ENCODE measurements around the gene CCDC43.
A peak's percentile ranks its signal among the peaks of the same experiment; 100 is the strongest.
"Not testable (repeated sequence)": the region's sequence is repeated elsewhere in the genome, so short reads cannot be mapped to it uniquely, and the experiment has no call there.

CCDC43 gene, protein sequence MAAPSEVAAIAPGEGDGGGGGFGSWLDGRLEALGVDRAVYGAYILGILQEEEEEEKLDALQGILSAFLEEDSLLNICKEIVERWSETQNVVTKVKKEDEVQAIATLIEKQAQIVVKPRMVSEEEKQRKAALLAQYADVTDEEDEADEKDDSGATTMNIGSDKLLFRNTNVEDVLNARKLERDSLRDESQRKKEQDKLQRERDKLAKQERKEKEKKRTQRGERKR

DNA sequence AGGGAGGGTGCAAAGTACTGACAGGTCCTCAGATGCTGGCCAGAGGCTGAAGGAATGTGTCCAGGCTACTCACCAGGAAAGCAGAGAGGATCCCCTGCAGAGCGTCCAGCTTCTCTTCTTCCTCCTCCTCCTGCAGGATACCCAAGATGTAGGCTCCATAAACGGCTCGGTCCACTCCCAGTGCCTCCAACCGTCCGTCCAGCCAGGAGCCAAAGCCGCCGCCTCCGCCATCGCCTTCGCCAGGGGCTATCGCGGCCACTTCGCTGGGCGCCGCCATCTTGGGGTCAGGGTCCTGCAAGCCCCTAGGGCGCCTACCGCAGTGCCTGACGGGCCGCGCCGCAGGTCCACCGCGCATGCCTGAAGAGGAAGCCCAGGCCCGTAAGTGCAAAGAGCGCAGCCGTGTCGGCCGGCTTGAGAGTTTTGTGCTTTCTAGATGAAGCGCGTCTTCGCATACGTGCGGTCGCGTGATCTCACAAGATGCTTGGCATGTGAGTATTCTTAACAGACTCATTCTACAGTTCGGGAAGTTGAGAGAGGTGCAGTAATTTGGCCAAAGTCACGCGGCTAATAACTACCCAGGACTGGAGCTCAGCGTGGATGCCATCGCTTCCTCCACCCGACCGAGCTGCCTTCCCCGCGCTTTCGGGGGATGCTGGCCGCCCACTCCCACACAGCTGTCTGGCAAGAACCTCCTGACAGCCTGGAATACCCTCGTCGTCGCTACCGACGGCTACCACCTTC, at the start of gene CCDC43:
TSS of gene CCDC43 (minus strand) at position 300 of the 741 bp plus-strand sequence. CDS start at position 277, 23 bp downstream.
- DNase-seq: peak in 1 of 2 experiments; percentile 49

DNA sequence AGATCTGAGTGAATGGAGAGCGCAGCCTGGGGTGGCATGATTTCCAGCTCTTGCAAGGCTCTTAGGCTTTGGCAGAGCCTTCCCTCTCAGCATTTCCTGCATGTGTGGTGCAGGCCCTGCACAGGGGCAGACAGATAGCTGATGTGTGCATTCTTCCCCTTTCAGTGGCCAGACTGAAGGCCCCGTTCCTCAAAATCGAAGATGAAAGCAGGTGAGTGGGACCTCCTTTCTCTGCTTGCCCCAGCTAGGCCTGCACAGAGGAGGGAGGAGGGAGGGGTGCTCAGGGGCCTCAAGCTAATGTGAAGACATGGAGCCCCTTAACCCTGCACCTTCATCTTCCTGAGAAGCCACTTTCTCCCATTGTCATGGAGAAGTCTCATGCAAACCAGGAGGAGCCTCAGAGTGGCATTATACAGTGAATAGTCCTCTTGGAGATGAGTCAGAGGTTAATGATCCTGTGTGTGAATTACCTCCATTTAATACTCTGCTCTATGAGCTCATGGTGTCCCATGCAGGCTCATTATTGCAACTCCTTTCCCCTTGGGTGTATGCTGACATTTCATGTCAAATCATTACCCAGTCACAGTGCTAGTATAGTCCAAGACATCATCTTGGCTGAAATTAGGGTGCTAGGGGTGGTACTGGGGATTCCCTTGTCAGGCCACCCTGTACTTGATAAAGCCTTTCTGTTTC, 48.8 kb upstream of the CCDC43 start:
- DNase-seq: no peak

DNA sequence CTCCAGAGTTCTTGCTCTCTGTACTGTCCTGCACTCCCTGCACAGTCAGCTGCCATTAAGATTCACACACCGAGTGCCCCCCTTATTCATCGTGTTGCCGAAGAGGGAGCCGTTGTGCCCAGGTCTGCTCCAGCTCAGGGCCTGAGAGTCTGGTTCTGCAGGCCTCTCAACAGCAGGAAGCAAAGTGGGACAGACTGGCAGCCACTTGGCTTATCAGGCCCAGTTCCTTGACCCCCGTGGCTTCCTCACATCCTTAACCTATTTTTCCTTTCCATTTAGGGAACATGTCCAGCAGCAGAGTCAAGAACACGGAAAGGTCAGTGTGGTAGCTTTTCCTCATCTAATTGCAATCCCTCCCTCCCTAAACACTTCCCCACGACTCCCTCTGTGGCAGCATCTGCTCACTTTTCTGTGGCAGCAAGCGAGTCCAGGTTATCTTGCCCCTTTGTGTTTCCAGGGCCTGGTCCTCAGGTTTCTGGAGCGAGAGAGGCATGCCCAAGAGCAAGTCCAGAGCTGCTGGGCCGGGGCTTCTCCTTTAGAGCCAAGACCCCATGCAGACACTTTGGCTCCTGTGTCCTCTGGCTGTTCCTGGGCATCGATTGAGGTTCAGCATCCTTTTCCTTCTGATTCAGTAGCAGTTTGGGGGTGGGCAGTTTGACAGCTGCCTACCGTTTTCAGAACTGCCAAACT, 47.1 kb upstream of the CCDC43 start:
- DNase-seq: peak in 1 of 2 experiments; percentile 62

DNA sequence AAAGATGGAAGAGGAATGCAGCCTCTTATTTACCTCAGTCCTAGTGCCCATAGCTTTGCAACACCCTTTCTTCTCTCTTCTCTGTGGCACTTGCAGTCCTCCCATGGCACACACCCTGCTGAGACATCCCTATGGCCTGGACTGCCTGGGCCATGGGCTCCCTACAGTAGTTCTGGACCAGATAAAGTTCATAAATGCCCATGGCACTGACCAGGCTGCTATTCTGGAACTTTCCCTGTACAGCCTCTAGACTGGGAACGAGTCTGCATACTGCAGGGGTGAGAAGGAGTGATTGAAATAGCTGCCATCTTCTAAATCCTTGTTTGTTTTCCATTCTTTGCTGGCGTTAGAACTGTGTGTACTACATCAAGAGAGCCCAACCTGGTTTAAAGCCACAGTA, 44.7 kb upstream of the CCDC43 start:
- DNase-seq: no peak

DNA sequence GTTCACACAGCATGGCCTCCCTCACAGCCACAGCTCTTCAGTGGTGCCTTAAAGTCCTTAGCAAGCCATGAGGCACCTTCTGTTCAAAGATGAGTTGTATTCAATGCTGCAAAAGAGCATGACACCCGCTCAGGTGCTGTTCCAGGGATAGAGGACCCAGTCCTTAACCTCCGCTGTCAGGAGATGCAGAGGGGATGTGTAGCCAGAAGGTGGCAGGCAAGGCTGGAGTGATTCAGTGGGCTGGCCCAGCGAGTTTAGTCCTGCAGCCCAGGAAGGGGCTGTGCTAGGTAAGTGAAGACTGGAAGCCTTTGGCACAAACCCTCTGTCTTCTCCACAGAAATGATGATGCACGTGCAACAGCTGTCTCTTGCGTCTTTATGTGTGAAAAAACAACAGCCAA, 44.2 kb upstream of the CCDC43 start:
- peak in 1 of 2 experiments; percentile 31 for DNase-seq

DNA sequence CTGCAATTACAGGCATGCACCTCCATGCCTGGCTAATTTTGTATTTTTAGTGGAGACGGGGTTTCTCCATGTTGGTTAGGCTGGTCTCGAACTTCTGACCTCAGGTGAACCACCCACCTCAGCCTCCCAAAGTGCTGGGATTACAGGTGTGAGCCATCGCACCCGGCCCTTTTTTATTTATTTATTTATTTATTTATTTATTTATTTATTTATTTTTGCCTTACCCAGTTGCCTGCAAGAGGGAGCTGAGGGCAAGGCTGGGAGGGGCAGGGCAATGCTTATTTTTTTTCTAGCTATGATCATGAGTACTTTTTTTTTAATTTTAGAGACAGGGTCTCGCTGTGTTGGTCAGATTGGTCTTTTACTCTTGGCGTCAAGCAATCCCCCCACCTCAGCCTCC, 36.5 kb upstream of the CCDC43 start:
- not testable (repeated sequence) for DNase-seq

DNA sequence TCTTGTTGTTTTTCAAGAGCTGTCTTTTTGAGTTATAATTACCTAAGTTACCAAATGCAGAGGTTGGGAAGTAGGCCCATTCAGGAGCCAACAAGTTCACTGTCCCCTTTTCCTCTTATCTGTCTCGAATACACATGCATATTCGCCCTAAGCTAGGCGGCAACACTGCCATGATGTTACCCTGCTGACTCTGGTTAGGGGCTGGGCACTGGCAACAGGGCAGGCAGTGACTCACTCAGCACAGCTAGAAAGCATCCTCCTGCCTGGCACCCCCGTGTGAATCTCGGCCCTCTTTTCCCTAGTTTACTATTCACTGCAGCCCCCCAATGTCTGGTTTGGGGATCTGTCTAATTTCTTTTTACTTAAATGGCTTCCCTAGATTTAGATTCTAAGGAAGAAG, 32.7 kb upstream of the CCDC43 start:
- DNase-seq: no peak

DNA sequence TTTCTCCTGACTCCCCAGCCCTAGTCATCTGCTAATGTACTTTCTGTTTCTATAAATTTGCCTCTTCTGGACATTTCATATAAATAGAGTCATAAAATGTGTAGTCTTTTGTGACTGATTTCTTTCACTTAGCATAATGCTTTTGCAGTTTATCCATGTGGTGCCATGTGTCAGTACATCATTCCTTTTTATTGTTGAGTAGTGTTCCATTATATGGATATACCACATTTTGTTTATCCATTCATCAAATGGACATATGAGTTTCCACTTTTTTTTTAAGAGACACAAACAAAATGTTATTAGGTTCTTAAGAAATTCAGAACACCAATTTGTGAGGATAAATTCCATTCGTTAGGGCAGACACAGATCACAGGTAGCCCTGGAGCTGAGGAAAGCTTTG, 29.9 kb upstream of the CCDC43 start:
- DNase-seq: no peak

DNA sequence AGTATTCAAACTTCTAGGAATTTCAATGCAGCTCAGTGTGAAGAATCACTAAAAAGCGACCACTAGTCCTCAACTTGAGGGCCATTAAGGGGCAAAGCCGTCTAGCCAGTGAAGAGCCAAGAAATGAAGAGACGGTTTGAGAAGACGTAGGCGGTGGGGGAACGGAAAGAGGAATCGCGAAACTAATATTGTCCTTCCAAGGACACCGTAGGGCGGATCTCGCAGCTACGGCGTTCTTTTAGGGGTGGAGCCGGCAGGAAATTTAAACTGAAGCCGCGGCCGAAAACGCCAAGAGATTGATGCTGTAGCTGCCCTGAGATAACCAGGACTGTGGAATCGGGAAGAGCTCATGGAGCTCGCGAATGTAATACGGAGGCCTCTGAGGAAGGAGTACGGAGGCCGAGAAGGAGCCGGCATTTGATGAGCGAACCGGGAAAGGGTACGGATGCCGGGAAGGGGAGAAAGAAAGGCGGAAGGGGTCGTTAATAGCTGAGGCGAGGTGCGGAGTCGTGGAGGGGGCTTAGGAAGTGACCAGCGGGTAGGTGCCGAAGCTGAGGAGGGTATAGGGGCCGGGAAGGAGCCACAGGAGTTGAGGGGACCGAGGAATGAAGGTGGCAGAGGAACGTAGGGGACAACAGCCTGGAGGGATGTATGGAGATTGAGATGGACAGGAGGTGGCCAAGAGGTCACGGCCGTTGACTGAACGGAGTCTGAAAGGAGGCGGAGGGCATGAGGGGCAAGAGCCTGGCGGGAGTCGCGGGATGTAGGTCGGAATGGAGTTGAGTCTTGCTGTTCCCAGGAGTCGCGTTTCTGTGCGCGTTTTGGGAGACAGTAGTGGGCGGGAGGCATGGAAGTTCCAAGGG, 19.1 kb upstream of the CCDC43 start, which contains the start of gene DBF4B:
TSS of gene DBF4B (plus strand) at position 265 of the 863 bp plus-strand sequence. CDS start at position 421, 156 bp downstream.
- peak in 1 of 2 experiments; percentile 34 for DNase-seq

DNA sequence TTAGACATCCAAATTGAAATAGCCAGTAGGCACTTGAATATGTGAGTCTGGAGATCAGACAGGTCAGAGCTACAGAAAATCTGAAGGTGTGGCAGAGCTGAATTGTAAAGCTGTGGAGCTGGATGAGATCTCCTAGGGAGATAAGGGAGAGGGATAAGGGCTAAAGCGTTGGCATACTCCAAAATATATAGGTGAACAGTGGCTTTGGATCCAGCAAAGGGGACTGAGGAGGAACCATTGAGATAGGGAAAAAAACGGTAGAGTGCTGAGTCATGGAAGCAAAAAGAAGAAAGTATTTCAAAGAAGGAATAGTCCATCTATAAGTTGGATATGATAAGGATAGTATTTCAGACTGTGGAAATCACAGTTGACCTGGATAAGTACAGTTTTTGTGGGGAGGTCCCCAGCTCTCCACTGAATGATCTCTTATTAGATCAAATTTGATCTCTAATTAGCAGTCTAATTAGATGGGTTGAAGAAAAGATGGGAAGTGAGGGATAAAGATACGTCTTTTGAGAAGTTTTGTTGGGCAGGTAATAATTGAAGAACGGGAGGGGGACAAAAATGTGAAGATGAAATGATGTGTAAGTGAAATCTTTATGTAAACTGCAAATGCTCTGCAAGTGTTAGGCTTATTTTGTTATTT, 18.3 kb upstream of the CCDC43 start:
- no peak for DNase-seq

DNA sequence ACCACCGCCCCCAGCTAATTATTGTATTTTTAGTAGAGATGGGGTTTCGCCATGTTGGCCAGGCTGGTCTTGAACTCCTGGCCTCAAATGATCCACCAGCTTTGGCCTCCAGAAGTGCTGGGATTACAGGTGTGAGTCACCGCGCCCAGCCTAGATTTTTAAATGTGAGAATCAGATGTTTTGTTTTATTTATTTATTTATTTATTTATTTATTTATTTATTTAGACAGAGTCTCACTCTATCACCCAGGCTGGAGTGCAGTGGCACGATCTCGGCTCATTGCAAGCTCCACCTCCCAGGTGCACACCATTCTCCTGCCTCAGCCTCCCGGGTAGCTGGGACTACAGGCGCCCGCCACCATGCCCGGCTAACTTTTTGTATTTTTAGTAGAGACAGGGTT, 10.7 kb upstream of the CCDC43 start:
- DNase-seq: not testable (repeated sequence)

DNA sequence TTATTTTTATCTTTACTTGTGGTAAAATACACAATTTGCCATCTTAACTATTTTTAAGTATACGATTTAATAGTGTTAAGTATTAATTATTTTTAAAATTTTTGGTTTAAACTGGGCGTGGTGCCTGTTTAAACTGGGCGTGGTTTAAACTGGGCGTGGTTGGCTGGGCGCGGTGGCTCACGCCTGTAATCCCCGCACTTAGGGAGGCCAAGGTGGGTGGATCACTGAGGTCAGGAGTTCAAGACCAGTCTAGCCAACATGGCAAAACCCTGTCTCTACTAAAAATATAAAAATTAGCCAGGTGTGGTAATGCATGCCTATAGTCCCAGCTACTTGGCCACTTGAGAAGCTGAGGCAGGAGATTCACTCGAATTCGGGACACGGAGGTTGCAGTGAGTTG, 4.0 kb upstream of the CCDC43 start:
- no peak for DNase-seq

DNA sequence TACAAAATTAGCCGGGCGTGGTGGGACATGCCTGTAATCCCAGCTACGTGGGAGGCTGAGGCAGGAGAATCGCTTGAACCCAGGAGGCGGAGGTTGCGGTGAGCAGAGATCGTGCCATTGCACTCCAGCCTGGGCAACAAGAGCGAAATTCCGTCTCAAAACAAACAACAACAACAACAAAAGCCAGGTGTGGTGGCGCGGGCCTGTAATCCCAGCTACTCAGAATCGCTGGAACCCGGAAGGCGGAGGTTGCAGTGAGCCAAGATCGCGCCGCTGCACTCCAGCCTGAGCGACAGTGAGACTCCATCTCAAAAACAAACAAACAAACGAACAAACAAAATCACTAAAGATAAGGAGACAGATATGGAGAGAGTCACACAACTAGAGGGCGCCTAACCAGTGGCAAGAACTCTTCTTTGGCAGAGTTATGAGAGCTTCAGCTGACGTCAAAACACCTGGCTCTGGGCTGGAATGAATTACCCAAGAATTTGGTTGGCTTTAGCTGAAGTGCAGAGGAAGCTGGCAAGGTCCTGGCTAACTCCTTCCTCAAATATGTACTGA, 1.2 kb upstream of the CCDC43 start:
- DNase-seq: not testable (repeated sequence)

DNA sequence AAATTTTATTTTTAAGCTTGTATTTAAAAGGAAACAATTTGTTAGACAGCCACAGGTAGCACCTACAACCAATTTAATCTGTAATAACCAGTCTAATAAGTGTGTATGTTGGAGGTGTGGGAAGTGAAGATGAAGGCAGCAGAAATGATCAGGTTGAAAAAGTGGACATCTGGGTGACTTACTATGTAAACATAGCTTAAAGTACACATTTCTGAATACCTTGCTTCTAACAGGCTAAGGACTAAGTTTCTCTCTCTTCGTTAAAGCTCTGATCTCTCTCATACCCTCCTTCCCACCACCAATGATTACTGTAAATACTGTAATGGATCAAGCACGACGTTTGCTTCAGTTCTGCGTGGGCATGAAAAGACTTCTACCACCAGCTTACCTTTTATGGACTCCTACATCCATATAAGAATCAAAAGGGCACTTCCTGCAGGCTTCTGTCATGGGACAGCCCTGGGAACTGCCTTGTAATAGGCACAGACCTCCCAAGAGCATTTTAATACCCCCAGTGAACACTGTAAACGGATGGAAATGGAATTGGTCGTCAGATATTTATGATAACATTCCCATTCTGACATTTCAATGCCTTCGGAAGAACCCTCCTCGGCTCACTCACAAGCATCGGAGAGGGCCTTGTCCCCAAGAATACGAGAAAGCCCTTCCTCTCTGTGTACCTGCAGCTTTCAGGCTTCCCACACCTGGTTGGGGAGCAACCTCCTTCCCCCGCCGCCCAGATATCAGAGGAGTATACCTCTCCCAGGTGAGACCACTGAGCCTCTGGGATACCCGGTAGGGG, 700 bp downstream of the CCDC43 start:
- no peak for DNase-seq

DNA sequence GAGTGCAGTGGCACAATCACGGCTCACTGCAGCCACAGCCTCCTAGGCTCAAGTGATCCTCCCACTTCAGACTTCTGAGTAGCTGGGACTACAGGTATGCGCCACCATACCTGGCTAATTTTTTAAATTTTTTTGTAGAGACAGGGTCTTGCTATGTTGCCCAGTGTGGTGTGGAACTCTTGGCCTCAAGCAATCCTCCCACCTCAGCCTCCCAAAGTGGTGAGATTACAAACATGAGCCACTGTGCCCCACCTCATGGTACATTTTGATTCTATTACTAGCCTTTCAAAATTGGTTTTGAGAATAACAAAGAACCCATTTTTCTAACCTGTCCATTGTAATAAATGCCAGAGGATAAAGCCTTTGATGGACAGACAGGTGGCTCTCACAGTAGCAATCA, 1.4 kb downstream of the CCDC43 start:
- no peak for DNase-seq

DNA sequence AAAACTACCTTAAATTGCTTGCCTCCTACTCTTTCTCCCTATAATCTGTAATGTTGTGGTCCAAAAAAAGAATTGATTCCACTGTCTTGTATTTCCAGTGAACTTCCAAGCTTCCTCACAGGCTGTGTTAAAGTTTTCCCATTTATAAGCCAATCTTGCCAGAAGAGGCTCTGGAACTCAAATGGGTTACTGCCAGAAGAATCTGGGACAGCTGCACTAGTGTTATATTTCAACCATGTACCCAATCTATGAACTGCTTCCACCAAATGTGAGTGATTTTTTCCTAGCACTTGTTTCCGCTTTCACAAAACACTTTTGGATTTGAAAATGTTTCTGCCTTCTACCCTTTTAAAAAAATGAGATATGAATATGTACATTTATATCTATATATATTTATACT, 1.8 kb downstream of the CCDC43 start:
- DNase-seq: no peak

DNA sequence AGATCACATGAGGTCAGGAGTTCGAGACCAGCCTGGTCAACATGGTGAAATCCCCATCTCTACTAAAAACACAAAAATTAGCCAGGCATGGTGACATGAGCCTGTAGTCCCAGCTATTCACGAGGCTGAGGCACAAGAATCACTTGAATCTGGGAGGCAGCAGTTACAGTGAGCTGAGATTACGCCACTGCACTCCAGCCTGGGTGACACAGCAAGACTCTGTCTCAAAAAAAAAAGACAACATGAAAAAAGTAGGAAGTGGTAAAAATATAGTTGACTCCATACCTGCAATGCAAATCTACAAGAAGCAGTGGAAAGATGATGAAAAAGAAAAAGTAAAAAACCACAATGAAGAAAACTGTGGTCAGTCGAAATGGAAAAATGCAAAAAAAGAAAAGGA, 6.3 kb downstream of the CCDC43 start:
- not testable (repeated sequence) for DNase-seq

DNA sequence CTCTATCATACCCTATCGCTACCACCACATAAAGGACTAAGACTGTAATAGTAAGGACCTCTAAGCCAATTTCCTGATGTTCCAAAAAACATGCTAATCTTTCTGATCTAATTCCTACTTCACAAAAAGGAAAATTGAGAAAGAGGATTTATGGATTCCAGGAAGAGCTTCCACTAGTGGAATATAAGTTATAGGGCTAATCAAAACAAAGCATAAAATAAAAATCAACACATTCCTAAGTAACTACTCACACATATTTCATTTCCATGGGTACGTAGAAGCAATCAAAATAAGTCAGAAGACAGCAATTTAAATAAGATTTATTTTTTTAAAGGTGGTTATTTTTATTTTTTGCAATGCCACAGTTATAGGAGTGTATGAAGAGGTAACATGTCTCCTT, 12.4 kb downstream of the CCDC43 start:
- no peak for DNase-seq

DNA sequence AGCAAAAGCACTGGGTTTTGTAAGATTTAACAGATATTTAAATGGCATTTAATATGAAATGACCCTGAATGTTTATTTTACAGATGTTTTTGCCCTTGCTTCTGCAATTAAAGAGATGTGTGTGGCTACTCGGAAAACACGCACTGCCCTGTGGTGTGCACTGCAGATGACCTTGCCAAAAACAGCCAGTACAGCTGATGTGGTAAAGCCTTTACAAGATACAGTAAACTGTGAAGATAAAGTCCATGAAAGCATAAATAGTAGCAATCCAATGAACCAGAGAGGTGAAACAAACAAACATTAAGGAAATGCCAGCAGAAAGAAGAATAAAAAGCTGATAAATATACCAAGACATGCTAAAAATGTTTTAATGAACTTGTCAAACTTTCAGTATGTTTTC, 15.7 kb downstream of the CCDC43 start:
- no peak for DNase-seq

DNA sequence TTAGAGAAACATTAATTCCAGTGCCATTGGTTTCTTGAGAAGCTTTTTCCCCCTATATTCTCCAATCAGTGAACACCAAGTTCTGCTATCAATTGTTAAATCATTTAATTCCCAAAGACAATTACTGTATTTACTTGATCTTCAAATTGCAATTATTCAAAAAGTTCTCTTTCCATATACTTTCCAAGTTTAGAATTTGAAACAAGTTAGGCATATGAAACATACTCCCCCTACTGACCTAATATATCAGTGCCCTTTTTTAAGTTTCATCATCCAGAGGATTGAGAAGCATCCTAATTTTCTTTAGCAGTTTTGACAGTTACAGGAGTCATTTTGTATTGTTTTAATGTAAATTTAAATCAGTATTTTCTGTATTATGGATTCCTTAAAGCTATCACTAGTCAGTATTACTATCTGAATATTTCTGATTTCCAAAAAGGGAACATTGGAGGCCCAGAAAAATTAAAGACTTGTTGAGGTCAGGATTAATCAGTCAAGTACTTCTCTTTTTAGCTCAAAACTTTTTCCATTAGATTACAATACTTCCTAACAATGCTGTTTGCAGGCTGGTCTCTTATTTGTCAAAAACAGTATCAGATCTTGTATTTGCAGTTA, 17.0 kb downstream of the CCDC43 start:
- DNase-seq: no peak
